ENCODE measurements around the gene SLC2A13. TPM values are rescaled to one million over a fixed set of nuclear protein-coding genes. Genes with fewer than 3 reads are reported as not detected.

The SLC2A13 gene
- total RNA-seq, 6 experiments from 2014 or later, result 5.2 to 11.7 (median 8.7) TPM

- 60% methylated on average over 1 of the region's 1 CpG for WGBS (ENCODE audit: insufficient coverage, low coverage, low lambda C conversion rate, missing lambda C conversion rate)
- no peak for DNase-seq
Measured at GRCh38 chr12:39867631-39868327, 238.1 kb downstream of the SLC2A13 start.

GRCh38 chr12:39866135-39866534 lies 239.7 kb downstream of the SLC2A13 start:
- TF ChIP-seq CTCF (IDR thresholded peaks at IDR 0.05) (no peak), POLR2A (IDR thresholded peaks at IDR 0.05) (no peak)
- Histone ChIP-seq H3K4me3 (no peak overlapping the region), H3K4me1 (no peaks in the 10 kb centered on the region), H3K27me3 (no peaks in the 10 kb centered on the region), H3K36me3 (no peaks in the 10 kb centered on the region), H3K9me3 (no peaks in the 10 kb centered on the region), H3K27ac (no peak overlapping the region)
- ATAC-seq (no peak), DNase-seq (no peak)
- intact Hi-C loops (cut with DNase I), result no loop called here
- 88% methylated on average over 3 of the region's 6 CpGs for WGBS (ENCODE audit: insufficient coverage, low coverage, low lambda C conversion rate, missing lambda C conversion rate)

More at GRCh38 chr12:39867631-39868327, 238.1 kb downstream of the SLC2A13 start:
- intact Hi-C loops (cut with DNase I), result no loop called here
- no peaks in the 10 kb centered on the region for H3K4me1 ChIP-seq
- H3K4me3 ChIP-seq, result no peak overlapping the region
- ATAC-seq, result no peak
- H3K27me3 ChIP-seq, result no peaks in the 10 kb centered on the region
- no peaks in the 10 kb centered on the region for H3K36me3 ChIP-seq
- H3K27ac ChIP-seq, result no peak overlapping the region
- H3K9me3 ChIP-seq, result no peaks in the 10 kb centered on the region
- no peak for TF ChIP-seq CTCF (IDR thresholded peaks at IDR 0.05)
- TF ChIP-seq POLR2A (IDR thresholded peaks at IDR 0.05), result no peak

DNA sequence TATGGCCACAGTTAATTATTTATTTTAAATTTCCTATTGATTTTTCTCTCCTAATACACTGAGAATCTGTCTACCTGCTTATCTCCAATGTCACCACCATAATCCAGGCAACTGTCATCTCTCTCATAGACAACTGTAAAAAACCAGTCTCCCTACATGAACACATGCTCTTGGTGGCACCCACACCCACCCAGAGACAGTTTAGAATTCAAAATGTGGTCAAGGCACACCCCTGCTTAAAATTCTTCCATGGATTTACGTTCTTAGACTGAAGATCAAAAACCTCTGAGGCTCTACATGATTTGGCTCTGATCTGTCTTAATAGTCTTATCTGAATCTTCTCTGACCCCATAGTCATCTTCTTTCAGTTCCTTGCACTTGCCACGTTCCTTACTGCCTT lies 245.2 kb downstream of the SLC2A13 start:
- intact Hi-C loops (cut with DNase I), result no loop called here
- WGBS (ENCODE audit: insufficient coverage, low coverage, low lambda C conversion rate, missing lambda C conversion rate), result 75% methylated on average over 2 of the region's 2 CpGs
- Histone ChIP-seq H3K27me3 (no peaks in the 10 kb centered on the region), H3K27ac (no peak overlapping the region), H3K9me3 (no peaks in the 10 kb centered on the region), H3K36me3 (no peaks in the 10 kb centered on the region), H3K4me3 (no peak overlapping the region), H3K4me1 (peaks cover 0 to 5% (median 0%) of the 10 kb centered on the region in 4 donors)
- ATAC-seq (no peak), DNase-seq (no peak)
- TF ChIP-seq CTCF (IDR thresholded peaks at IDR 0.05) (no peak), POLR2A (IDR thresholded peaks at IDR 0.05) (no peak)

- intact Hi-C loops (cut with DNase I), result no loop called here
- Histone ChIP-seq H3K4me1 (peaks cover 0 to 3% (median 0%) of the 10 kb centered on the region in 4 donors), H3K36me3 (no peaks in the 10 kb centered on the region), H3K4me3 (no peak overlapping the region), H3K9me3 (no peaks in the 10 kb centered on the region), H3K27me3 (no peaks in the 10 kb centered on the region), H3K27ac (no peak overlapping the region)
- 96% methylated on average over 2 of the region's 2 CpGs for WGBS (ENCODE audit: insufficient coverage, low coverage, low lambda C conversion rate, missing lambda C conversion rate)
- no peak for TF ChIP-seq POLR2A (IDR thresholded peaks at IDR 0.05)
- no peak for TF ChIP-seq CTCF (IDR thresholded peaks at IDR 0.05)
- DNase-seq, result no peak
- ATAC-seq, result no peak
Measured at GRCh38 chr12:39853003-39853402, 252.9 kb downstream of the SLC2A13 start.
